NCI-H2081 (cell line): ENCODE measurements around the gene SUGCT.
"Not testable (repeated sequence)": the region's sequence is repeated elsewhere in the genome, so short reads cannot be mapped to it uniquely, and the experiment has no call there.

Experiments used
- DNase-seq, 2 experiments: peaks; one replicate each; lab custom pipeline; 2025; lab: John Stamatoyannopoulos, UW

SUGCT gene

DNA sequence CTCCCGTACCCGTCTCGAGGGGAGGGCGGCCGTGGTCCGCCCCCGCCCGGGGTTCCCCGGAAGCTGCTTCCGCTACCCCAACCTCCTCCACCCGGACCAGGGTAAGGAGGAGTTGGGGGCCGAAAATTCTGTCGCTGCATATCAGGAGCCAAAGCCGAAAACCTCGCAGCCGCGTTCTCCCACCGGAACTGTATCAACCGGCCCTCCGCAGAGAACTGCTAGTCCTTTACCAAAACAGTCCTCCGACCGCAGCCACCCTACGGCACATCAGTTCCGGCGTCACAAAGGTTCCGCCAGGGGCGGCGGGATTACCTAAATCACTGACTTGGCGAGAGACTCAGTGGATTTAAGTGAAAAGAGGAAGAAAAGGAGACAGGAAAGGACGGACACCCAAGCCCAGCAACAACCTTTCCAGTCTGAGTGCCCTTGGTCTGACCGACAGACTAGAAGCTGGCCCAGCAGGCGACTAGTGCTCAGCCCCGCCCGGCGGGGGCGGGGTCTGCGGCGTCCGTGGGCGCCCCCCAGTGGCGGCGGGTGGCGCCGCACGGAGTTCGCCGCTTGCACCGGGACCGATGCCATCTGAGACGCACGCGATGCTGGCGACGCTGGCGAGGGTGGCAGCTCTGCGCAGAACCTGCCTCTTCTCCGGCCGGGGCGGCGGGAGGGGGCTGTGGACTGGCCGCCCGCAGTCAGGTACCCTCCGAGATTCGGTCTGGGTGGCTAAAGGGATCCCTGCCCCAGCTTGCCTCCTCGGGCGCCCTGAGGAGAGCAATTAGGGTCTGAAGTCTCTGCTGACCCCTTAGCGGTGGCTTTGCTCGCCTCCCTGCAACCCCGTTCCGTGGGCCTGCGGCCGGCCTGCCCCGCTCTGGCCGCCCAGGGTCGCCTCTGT lies at the start of gene SUGCT, which contains the start of gene MPLKIP:
Gene SUGCT, plus strand, starts transcription at position 578 of the 889 bp plus-strand sequence.
Gene MPLKIP, minus strand, starts transcription at position 195 of the 889 bp plus-strand sequence. Its CDS starts 55 bp downstream, at position 140.
- DNase-seq: peak; percentile 87 to 91

DNA sequence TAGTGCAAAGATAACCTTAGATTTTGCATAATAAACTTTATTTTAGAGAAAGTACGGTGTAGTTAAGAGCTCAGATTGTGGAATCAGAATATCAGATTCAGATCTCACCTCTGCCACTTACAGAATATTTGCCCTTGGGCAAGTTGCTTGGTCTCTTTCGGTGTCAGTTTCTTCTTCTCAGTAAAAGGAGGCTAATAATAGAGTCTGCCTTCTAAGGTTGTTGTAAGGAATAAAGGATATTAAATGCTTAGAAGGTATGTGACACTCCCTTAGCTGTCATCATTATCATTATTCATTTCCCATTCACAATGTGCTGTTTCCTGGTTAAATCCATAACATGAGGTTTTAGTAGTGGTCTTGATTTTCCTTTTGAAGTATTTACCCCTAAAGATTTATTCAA lies 42.6 kb upstream of the SUGCT start:
- no peak for DNase-seq

DNA sequence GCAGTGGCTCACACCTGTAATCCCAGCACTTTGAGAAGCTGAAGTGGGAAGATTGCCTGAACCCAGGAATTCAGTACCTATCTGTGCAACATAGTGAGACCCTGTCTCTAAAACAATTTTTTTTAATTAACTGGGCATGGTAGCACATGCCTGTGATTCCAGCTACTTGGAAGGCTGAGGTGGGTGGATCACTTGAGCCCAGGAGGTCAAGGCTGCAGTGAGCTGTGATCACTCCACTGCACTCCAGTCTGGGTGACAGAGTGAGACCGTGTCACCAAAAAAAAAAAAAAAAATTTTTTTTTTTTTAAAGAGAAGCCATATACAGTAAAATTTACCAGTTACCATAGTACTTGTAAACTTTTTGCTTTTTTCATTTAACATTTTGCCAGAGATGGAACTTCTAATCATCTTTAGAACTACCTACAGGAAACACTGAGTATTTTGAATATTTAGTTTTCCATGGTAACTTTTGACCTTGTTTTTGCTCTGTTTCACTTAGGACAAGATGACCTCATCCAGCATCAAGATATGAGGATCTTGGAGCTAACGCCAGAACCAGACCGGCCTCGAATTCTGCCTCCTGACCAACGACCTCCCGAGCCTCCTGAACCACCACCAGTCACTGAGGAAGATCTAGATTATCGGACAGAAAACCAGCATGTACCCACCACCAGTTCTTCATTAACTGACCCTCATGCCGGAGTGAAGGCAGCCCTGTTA lies 41.0 kb upstream of the SUGCT start:
- no peak for DNase-seq

DNA sequence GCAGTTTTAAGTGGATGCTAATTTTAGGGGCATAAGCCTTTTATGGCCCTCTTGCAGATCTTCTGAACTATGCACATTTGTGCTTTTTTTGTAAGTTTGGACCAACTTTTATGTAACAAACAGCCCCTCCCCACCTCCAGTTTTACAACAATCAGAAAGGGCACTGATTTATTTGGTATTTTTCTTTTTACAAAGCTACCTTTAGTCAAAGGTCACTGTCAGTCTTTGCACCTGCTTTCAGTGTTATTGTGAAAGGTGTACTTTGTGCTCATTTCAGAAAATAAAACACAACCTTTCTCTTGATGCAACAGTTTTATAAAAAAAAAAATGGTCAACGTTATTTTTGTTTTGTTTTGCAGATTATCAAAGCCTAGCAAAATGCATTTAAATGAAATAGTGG lies 39.6 kb upstream of the SUGCT start:
- DNase-seq: no peak

DNA sequence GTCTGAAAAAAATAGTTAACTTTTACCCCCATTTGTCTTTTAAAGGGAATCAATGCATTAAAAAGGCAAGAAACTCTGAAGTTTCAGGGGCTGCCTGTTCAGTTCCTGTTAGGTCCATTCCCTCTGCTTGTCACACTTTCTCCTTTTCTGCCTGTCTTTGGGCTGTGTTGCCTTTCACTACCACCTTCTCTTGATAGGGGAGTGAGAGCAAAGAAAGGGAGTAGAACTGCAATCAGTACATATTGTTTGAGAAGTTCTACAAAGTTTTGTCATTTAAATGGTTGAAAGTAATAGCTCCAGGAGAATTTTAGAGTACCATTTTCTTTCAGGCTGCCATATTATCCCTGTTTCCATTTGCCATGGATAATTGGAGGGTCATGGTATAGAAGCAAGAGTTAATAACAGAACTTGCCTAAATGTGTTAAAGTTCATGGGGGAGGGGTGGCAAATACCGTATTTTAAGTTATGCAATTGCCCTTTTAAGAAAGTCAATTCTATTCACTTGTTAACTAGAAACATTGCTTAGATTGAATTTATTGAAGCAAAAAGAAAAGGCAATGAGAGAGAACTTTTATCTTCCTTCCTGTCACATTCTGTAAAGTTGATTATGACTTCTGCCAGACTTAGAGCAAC lies 39.0 kb upstream of the SUGCT start:
- DNase-seq: no peak

DNA sequence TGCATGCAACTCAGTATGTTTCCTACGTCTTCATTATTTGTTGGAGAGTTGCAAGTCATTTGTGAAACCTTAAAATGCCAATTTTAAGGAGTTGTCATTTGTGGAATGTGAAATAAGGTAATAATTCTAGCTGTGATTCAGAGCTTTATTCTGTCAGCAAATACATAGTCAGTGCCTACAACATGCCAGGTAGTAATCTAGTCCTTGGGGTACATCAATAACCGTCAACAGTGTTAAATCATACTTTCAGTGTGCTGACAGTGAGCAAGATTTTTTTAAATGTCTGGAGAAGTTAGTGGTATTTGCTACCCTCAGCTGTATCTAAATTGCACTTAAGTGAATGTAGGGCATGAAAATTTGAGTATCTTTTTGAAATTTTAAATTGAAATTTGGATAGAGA lies 37.1 kb upstream of the SUGCT start:
- DNase-seq: no peak

DNA sequence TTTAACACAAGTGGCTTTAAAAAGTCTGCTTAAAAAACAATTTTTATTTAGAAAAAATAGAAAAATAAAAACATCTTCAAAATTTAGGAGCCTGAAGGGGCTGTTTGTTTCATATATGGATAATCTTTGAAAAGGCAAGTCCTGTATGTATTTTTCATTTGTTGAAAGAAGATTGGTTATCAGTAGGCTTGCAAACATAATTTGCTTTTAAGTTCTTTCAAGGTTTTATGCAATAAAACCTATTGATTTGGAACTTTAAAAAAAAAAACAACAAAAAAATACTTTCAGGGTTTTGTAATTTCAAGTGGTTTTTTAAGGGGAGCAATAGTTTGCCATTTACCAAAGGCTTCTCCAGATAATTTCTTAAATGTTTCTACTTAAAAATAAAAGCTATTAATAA lies 36.0 kb upstream of the SUGCT start:
- DNase-seq: no peak

DNA sequence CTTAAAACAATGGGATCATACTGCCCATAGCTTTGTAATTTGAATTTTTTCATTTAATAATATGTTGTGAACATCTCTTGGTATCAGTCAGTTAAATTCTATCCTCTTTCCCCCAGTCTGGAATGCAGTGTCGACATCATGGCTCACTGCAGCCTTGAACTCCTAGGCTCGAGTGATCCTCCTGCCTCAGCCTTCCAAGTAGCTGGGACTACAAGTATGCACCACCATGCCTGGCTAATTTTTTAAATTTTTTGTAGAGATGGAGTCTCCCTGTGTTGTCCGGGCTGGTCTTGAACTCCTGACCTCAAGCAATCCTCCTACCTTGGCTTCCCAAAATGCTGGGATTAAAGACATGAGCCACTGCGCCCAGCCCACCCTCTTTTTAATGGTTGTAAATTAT lies 35.0 kb upstream of the SUGCT start:
- DNase-seq: no peak

DNA sequence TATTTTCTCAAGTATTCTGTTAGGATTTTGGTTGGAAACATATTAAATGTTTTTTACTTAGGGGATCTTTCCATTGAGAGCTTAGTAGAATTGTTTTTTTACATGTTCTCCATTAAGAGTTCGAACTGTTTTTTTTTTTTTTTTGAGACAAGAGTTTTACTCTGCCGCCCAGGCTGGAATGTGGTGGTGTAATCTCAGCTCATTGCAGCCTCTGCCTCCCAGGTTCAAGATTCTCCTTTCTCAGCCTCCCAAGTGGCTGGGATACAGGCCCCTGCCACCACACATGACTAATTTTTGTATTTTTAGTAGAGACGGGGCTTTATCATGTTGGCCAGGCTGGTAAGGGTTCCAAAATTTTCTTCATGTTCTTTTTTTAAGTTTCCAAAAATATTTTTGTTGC lies 33.6 kb upstream of the SUGCT start:
- DNase-seq: no peak

DNA sequence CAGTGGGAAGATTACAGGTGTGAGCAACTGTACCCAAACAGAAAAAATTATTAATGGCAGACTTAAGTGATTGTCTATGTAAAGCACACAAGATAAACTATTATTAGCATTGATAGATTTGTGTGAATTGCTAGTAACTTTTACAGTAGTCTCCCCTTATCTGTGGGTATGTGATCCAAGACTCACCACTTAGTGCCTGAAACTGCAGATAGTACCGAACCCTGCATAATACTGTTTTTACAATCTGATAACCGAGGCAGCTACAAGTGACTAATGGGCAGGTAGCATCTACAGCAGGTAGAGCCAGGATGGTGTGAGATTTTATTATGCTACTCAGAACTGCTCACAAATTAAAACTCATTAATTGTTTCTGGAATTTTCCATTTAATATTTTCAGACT lies 31.9 kb upstream of the SUGCT start:
- no peak for DNase-seq

DNA sequence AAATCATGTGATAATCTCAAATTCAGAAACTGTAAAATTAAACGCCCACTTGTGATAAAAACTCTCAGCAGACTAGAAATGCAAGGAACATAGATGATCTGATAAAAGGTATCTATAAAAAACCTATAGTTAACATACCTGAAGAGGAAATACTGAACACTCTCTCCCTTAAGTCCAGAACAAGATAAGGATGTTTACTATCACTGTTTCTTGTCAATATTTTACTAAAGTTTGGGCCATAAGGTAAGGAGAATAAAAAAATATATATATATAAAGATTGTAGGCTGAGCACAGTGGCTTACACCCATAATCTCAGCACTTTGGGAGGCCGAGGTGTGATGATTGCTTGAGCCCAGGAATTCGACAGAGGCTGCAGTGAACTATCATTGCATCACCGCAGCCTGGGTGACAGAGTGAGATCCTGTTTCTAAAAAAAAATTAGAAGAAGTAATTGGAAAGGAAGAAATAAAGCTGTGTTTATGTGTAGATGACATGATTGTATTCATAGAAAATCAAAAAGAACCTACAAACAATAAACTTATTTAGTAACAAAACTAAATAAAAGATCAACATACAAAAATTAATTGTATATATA lies 28.8 kb upstream of the SUGCT start:
- no peak for DNase-seq

DNA sequence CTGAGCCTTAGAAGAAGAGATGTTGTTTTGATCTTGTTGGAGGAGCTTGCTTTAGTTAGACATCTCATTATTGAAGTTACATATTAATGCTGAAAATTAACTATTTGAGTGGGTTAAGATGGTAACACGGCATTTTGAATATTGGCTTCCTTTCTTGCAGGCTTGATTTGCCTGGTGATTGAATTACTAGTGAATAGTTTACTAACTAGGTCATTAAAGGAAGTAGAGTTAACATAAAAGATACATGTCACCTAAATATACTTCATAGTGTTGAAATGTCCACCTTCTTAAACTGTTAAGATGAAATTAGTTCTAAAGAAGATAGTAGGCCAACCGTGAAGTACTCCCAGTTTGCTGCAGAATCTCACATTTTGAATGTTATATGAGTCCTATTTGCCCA lies 18.9 kb upstream of the SUGCT start:
- no peak for DNase-seq

DNA sequence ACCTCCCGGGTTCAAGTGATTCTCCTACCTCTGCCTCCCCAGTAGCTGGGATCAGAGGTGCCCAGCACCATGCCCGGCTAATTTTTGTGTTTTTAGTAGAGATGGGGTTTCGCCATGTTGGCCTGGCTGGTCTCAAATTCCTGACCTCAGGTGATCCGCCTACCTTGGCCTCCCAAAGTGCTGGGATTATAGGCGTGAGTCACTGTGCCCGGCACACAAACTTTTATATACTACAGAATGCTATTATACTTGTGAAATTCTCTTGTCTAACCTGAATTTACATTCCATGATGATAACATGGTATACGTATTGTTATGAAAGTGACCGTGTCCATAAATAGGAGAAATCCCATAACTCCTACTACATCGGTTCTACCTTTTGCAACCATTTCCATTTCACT lies 17.6 kb upstream of the SUGCT start:
- not testable (repeated sequence) for DNase-seq

DNA sequence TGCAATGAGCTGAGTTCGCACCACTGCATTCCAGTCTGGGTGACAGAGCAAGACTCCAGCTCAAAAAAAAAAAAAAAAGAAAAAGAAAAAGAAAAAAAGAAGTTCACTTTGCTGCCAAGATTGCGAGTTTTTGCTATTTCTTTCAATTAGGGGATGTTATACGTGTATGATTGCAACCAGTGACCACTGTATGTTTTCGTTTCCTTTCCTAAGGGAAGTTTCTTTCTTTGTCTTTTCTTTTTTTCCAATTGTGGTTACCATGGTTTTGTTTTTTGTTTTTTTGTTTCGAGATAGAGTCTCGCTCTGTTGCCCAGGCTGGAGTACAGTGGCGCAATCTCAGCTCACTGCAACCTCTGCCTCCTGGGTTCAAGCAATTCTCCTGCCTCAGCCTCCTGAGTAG lies 16.6 kb upstream of the SUGCT start:
- DNase-seq: not testable (repeated sequence)

DNA sequence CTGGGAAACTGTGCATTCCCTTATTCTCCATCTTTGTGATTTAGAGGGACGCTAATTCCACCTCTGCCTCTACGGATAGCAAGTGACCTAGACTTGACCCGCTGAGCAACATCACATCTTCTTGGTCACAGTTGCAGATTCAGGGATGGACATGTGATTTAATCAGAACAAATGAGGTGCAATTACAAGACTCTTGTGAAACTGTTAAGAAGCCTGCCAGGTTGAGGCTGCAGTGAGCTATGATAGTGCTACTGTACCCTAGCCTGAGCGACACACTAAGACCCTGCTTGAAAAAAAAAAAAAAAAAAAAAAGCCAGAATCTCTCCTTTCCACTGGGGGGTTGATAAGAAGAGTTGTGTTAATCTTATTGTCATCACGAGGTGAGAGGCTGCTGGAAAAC lies 14.8 kb upstream of the SUGCT start:
- DNase-seq: no peak

DNA sequence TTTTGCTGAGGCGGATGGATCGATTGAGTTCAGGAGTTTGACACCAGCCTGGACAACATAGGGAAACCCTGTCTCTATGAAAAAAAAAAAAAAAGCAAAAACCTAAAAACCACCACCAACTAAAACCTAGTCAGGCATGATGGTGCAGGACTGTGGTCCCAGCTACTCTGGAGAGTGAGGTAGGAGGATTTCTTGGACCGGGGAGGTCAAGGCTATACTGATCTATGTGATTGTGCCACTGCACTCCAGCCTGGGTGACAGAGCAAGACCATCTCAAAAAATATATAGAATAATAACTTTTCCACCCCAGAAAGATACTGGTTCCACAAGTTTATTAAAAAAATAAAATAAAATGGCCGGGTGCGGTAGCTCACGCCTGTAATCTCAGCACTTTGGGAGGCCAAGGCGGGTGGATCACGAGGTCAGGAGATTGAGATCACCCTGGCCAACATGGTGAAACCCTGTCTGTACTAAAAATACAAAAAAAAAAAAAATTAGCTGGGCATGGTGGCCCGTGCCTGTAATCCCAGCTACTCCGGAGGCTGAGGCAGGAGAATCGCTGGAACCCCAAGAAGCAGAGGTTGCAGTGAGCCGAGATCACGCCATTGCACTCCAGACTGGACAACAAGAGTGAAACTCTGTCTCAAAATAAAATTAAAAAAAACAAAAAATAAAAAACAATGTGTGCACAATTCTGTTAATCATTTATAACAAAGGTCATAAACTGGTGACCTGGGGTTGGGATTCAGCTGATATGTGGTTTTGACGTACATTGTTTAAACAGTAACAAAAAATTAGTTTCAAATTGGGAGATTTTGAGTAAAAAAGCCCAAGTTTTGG lies 12.5 kb upstream of the SUGCT start:
- DNase-seq: not testable (repeated sequence)

DNA sequence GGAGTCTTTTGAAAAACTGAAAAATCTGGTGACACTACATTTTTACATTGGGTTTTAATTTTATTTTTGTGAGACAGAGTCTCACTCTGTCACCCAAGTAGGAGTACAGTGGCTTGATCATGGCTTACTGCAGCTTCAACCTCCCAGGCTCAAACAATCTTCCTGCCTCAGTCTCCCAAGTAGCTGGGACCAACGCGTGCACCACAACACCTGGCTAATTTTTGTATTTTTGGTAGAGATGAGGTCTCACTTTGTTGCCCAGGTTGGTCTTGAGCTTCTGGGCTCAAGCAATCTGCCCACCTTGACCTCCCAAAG lies 11.9 kb upstream of the SUGCT start:
- no peak for DNase-seq

DNA sequence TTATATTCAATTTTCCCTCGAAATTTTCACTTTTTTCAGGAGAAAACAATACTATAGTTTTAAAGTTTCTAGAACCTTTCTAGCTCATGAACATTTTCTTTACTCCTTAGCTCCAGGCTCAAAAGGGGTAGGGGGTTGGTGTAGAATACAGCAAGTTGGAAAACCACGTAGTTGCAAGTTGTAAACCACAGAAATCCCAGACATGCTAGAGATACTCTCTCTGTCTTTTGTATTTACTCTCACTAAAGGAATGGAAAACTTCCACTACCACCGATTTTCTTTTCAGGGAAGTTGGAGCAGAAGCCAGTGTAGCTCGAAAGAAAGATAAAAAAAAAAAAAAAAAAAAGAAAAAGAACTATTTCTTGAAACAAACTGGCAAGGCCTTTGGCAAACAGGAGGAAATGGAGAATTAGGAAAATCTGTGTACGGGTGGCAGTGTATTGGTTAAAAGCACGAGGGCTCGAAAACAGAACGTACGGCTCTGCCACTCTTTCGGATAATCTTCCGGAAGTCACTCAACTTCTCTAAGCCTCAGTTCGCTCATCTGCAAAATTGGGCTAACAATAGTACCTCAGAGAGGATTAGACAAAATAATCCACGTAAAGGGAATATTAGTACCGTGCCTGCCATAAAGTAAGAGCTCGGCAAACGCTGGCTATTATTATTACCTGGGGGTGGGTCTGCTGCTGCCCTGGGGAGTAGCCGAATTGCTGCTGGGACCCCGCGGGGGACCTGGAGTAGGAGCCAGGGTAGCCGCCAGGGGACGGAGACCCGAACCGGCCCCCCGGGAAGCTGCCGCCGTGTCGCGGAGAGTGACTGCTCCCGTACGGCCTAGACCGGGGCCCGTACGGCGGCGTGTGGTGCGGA lies 1.0 kb upstream of the SUGCT start:
- peak in 1 of 2 experiments; percentile 21 for DNase-seq

DNA sequence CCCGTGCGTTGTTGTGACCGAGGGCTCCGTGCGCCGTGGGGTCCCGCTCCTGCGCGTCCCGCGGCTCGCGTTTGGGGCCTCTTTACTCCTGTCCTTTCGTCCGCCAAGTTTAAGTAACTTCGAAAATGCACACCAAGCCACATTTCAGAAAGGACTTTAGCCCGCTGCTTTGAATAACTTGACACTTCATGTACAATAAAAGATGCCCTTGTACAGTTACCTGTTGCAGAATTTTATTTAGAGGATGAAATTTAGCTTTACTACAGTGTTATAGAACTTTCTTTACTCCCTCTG lies 459 bp downstream of the SUGCT start:
- no peak for DNase-seq

DNA sequence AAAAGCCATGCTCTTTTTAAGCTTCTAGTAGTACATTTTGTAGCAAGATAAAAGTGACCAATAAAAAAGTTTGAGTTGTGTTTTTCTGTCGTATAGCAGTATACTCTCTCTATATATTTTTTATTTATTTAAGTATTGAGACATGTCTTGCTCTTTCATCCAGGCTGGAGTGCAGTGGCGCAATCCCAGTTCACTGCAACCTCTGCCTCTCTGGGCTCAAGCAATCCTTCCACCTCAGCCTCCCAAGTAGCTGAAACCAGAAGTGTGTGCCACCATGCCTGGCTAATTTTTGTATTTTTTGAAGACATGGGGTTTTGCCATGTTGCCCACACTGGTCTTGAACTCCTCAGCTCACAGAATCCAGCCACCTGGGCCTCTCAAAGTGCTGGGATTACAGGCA lies 2.8 kb downstream of the SUGCT start:
- no peak for DNase-seq

DNA sequence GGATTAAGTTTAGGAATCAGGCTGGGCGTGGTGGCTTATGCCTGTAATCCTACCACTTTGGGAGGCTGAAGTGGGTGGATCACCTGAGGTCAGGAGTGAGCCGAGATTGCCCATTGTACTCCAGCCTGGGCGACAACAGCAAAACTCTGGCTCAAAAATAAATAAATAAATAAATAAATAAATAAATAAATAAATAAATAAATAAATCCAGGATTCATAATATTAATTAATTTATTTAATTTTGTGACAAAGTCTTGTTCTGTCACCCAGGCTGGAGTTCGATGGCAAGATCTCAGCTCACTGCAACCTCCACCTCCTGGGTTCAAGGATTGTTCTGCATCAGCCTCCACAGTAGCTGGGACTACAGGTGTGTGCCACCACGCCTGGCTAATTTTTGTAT lies 4.2 kb downstream of the SUGCT start:
- DNase-seq: no peak
